A673 (cell line): Measurements from ENCODE around the gene SPHK1.

Source experiments
- EZH2 ChIP-seq: fragments of 200-600 bp; sonication (generic); IDR thresholded peaks from 2 replicates; pipeline ENCODE4 v1.6.1; 2017; ENCODE audit warnings: borderline replicate concordance, low read depth, mild to moderate bottlenecking, mixed read lengths, antibody characterized with exemption, low read length; ENCODE audit not compliant: poor library complexity, severe bottlenecking
- TF ChIP-seq, protein P1 (sequence below): fragments of 300-800, 200-600 bp; sonication (generic); conservative IDR thresholded peaks from 2 replicates; pipeline ENCODE4 v1.5.1; 2017; ENCODE audit warnings: low read depth, mild to moderate bottlenecking, antibody characterized with exemption, low read length, moderate library complexity, mixed read lengths

DNA sequence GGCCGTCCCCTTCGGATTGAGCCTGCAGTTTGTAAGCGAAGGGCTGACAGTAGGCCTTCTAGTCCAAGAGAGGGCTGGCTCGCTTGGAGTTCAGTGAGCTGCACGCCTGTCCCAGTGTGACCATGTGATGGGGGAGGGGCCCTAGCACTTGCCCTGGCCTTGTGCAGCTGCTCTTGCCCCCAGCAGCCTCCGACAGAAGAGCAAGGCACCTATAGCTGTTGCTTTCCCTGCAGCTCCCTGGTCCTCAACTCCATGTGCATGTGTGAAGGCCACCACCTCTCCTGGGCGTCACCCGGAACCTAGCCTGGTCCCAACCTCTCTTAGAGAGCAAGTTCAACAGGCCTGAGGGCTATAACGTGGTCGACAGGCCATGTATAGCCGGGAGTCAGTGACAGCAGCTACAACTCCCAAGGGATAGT lies 5.6 kb downstream of the SPHK1 start:
- TF ChIP-seq, protein P1, sequence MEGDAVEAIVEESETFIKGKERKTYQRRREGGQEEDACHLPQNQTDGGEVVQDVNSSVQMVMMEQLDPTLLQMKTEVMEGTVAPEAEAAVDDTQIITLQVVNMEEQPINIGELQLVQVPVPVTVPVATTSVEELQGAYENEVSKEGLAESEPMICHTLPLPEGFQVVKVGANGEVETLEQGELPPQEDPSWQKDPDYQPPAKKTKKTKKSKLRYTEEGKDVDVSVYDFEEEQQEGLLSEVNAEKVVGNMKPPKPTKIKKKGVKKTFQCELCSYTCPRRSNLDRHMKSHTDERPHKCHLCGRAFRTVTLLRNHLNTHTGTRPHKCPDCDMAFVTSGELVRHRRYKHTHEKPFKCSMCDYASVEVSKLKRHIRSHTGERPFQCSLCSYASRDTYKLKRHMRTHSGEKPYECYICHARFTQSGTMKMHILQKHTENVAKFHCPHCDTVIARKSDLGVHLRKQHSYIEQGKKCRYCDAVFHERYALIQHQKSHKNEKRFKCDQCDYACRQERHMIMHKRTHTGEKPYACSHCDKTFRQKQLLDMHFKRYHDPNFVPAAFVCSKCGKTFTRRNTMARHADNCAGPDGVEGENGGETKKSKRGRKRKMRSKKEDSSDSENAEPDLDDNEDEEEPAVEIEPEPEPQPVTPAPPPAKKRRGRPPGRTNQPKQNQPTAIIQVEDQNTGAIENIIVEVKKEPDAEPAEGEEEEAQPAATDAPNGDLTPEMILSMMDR: no peak
- TF ChIP-seq EZH2: no peak
